ENCODE measurements around the gene CKB.
A peak's percentile ranks its signal among the peaks of the same experiment; 100 is the strongest.

The CKB gene

GRCh38 chr14:103537175-103537990 is 14.8 kb upstream of the CKB start:
- DNase-seq (ENCODE audit: low spot score) = no peak

GRCh38 chr14:103536693-103537092 is 14.1 kb upstream of the CKB start:
- DNase-seq (ENCODE audit: low spot score) = no peak

GRCh38 chr14:103535891-103536565 is 13.4 kb upstream of the CKB start:
- DNase-seq (ENCODE audit: low spot score) = no peak

GRCh38 chr14:103535081-103535890 is 12.7 kb upstream of the CKB start:
- DNase-seq (ENCODE audit: low spot score) = no peak

GRCh38 chr14:103534576-103535061 is 12.0 kb upstream of the CKB start:
- no peak for DNase-seq (ENCODE audit: low spot score)

GRCh38 chr14:103533999-103534575 is 11.5 kb upstream of the CKB start:
- DNase-seq (ENCODE audit: low spot score) = no peak

- DNase-seq (ENCODE audit: low spot score) = no peak
Observed at GRCh38 chr14:103533137-103533998, 10.7 kb upstream of the CKB start.

- DNase-seq (ENCODE audit: low spot score) = no peak
Observed at GRCh38 chr14:103532216-103533136, 9.8 kb upstream of the CKB start.

GRCh38 chr14:103531421-103532215 is 9.0 kb upstream of the CKB start:
- no peak for DNase-seq (ENCODE audit: low spot score)

- DNase-seq (ENCODE audit: low spot score) = no peak
Observed at GRCh38 chr14:103530831-103531230, 8.2 kb upstream of the CKB start.

GRCh38 chr14:103530390-103530789 is 7.8 kb upstream of the CKB start:
- no peak for DNase-seq (ENCODE audit: low spot score)

- no peak for DNase-seq (ENCODE audit: low spot score)
Observed at GRCh38 chr14:103529383-103530365, 7.0 kb upstream of the CKB start.

GRCh38 chr14:103528587-103529382 is 6.2 kb upstream of the CKB start, which contains the start of gene TRMT61A:
TRMT61A (plus strand) TSS chr14:103529196; CDS start chr14:103529979, 783 bp downstream.
- peak; percentile 94 for DNase-seq (ENCODE audit: low spot score)

GRCh38 chr14:103528146-103528586 is 5.5 kb upstream of the CKB start:
- no peak for DNase-seq (ENCODE audit: low spot score)

GRCh38 chr14:103527408-103528145 is 4.9 kb upstream of the CKB start:
- DNase-seq (ENCODE audit: low spot score) = no peak

- DNase-seq (ENCODE audit: low spot score) = no peak
Observed at GRCh38 chr14:103526914-103527248, 4.3 kb upstream of the CKB start.

Data from COLO829 (cell line).